Bone marrow (tissue), 2 donors: ENCODE measurements around the gene KLRK1.
"Not testable (repeated sequence)": the region's sequence is repeated elsewhere in the genome, so short reads cannot be mapped to it uniquely, and the experiment has no call there.

Source experiments
- DNase-seq, 2 donors: peaks; one replicate each; lab custom pipeline; 2025; lab: John Stamatoyannopoulos, UW

KLRK1 gene

GRCh38 chr12:10389904-10390303 is at the start of gene KLRK1:
Gene KLRK1, minus strand, starts transcription at chr12:10390041. Its CDS starts 1,231 bp downstream, at chr12:10388810.
- DNase-seq, result peak in 1 of 2 donors; percentile 7

DNA sequence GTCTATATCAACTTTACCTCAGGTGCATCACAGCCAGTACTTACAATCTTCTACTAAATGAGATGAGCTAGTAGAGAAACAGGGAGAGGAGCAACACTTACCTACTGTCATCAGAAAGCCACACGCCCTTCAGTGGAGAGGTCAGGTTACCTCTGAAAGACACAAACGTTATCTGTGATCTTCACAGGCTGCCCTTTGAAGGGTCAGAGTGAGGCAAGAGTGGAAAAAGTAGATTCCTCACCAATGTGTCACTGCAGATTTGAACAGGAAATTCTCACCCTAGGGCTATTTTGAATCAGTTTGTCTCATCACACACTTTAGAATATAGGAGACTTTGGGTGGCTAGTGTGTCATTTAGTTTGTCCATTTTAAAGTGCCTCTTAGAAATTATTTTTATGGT is 47.8 kb upstream of the KLRK1 start:
- not testable (repeated sequence) for DNase-seq

GRCh38 chr12:10435816-10436215 is 46.0 kb upstream of the KLRK1 start, which contains the start of gene KLRC2:
Gene KLRC2, minus strand, starts transcription at chr12:10436010. Its CDS starts 24 bp downstream, at chr12:10435986.
- DNase-seq, result peak in 1 of 2 donors; percentile 19

GRCh38 chr12:10430623-10431022 is 40.8 kb upstream of the KLRK1 start:
- DNase-seq, result not testable (repeated sequence)

DNA sequence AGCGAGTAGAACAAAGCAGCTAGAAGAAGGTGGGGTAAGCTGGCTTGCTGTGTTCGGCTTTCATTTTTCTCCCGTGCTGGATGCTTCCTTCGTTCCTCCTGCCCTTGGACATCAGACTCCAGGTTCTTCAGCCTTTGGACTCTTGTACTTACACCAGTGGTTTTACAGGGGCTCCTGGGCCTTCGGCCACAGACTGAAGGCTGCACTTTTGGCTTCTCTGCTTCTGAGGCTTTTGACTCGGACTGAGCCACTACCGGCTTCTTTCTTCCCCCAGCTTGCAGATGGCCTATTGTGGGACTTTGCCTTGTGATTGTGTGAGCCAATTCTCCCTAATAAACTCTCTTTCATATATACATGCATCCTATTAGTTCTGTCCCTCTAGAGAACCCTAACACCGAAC is 36.1 kb upstream of the KLRK1 start:
- DNase-seq, result not testable (repeated sequence)

DNA sequence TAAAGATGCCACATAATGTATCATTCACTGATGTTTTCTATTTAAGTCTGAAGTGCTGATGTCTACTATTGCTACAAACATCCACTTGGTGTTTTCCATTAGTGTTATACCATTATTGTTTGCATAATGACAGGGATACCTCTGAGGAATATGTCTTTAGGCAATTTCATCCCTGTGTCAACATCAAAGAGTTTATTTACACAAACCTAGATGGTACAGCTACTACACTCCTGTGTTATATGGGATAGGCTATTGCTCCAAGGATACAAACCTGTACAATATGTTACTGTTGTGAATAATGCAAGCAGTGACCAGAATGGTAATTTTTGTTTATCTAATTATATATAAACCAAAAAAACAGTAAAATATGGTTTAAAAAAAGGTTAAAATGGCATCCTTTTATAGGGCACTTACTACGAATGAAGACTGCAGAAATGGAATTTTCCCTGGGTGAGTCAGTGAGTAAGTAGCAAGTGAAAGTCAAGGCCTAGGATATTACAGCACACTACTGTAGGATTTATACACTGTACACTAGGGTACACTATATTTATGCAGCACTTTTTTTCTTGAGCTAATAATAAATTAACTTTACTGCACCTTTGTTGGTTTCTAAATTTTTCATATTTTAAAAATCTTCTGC is 34.5 kb upstream of the KLRK1 start:
- DNase-seq, result not testable (repeated sequence)

DNA sequence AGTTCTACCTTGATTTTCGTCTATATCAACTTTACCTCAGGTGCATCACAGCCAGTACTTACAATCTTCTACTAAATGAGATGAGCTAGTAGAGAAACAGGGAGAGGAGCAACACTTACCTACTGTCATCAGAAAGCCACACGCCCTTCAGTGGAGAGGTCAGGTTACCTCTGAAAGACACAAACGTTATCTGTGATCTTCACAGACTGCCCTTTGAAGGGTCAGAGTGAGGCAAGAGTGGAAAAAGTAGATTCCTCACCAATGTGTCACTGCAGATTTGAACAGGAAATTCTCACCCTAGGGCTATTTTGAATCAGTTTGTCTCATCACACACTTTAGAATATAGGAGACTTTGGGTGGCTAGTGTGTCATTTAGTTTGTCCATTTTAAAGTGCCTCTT is 32.3 kb upstream of the KLRK1 start:
- not testable (repeated sequence) for DNase-seq

DNA sequence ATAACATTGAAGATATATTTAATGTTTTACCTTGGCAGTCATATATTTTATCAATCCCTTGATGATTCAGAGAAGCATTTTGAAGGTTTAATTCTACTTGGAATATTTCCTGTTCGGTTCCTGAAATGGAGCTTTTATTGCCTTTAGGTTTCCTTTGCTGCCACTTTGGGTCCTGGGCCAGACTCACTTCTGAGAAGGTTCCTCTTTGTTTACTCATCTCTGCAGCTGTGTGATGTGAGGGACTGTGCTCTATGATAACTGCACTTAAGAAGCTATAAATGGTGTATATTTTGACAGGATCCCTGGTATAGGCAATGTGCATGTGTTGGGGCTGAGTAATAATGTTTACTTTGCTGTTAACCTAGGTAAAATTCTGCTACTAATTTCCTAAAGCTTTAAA is 30.5 kb upstream of the KLRK1 start, which contains the start of gene KLRC3:
KLRC3 (minus strand) TSS at position 262 of the 400 bp plus-strand sequence; CDS start at position 217, 45 bp downstream.
- not testable (repeated sequence) for DNase-seq

DNA sequence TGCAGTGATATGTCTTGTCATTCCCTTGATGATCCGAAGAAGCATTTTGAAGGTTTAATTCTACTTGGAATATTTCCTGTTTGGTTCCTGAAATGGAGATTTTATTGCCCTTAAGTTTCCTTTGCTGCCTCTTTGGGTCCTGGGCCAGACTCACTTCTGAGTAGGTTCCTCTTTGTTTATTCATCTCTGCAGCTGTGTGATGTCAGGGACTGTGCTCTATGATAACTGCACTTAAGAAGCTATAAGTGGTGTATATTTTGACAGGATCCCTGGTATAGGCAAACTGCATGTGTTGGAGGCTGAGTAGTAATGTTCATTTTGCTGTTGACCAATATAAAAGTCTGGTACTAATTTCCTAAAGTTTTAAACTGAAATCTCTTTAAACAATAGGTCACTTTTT is 19.6 kb upstream of the KLRK1 start, which contains the start of gene KLRC4:
KLRC4 (minus strand) TSS at position 366 of the 400 bp plus-strand sequence; CDS start at position 184, 182 bp downstream.
- DNase-seq, result peak in 1 of 2 donors; percentile 66

DNA sequence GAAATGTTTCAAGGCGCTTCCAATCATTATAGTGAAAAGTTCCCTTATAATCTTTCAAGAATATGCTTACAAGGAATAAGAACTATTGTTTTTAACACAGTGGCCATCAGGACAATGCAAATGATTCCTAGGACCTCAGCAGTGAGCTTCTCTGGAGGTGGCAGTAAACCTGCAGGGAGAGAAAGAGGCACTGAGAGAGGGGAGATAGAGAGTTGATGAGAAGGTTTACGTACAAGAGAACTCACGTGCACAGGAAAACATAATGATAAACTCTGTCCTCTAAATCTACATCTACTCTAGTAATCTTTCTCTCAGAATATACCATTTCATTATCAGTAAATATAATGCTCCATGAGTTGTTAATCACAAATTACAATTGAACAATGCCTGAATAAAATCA is 19.0 kb upstream of the KLRK1 start:
- DNase-seq, result no peak

- peak in 1 of 2 donors; percentile 44 for DNase-seq
Observed at GRCh38 chr12:10406725-10407124, 16.9 kb upstream of the KLRK1 start.

GRCh38 chr12:10405294-10405693 is 15.5 kb upstream of the KLRK1 start:
- no peak for DNase-seq

DNA sequence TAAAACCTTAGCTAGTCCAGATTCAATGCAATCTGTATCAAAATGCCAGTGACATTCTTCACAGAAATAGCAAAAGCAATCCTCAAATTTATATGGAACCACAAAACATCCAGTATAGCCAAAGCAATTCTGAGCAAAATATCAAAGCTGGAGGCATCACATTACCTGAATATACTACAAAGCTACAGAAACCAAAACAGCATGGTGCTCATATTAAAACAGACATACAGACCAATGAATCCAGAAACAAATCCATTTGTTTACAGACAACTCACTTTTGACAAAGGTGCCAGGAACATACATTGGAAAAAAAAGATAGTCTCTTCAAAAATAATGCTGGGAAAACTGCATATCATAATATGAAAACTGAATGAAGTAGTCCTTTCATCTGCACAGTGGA is 15.0 kb upstream of the KLRK1 start:
- no peak for DNase-seq

GRCh38 chr12:10400829-10401228 is 11.0 kb upstream of the KLRK1 start:
- no peak for DNase-seq

GRCh38 chr12:10398168-10398567 is 8.3 kb upstream of the KLRK1 start:
- no peak for DNase-seq

- DNase-seq, result no peak
Observed at GRCh38 chr12:10397296-10397695, 7.5 kb upstream of the KLRK1 start.

DNA sequence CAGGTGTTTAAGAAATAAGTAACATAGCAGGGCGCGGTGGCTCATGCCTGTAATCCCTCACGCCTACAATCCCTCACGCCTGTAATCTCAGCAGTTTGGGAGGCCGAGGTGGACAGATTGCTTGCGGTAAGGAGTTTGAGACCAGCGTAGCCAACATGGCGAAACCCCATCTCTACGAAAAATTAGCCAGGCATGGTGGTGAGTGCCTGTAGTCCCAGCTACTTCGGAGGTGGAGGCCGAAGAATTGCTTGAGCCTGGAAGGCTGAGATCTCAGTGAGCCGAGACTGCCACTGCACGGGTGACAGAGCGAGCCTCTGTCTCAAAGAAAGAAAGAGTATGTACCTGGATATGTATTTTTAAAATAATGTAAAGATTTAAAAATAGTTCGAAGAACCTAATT is 6.3 kb upstream of the KLRK1 start:
- not testable (repeated sequence) for DNase-seq

GRCh38 chr12:10395390-10395998 is 5.7 kb upstream of the KLRK1 start:
- DNase-seq, result peak in 1 of 2 donors; percentile 82

DNA sequence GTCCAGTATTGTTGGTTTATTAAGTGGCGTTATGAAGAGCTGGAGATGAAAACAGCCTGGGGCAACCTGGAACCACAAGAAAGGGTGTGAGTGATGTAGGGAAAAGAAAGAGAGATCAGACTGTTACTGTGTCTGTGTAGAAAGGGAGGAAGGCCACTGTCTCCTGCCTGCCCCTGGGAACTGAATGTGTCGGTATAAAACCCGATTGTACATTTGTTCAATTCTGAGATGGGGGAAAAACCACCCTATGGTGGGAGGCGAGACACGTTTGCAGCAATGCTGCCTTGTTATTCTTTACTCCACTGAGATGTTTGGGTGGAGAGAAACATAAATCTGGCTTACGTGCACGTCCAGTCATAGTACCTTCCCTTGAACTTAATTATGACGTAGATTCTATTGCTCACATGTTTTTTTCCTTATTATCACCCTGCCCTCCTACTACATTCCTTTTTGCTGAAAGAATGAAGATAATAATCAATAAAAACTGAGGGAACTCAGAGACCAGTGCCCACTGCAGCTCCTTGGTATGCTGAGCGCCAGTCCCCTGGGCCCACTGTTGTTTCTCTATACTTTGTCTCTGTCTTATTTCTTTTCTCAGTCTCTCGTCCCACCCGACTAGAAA is 4.8 kb upstream of the KLRK1 start:
- DNase-seq, result not testable (repeated sequence)

DNA sequence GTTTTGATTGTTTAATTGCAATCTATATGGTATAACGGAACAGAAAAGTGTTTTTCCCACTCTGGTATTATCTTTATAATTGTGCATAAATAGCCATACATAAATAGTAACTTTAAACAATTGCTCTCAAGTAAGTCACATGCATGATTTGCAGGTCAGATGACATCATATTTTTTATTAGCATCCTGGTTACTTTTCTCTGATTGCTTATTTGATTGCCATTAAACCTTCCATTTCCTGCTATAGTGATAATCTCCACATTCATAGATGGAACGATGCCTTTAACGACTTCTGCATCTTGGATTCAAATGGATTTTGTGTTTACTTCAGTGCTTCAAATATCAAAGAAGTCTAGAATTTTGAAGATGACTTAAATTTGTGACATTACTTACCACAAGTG is 3.5 kb upstream of the KLRK1 start:
- no peak for DNase-seq

GRCh38 chr12:10392394-10392930 is 2.6 kb upstream of the KLRK1 start:
- DNase-seq, result peak in 1 of 2 donors; percentile 24

DNA sequence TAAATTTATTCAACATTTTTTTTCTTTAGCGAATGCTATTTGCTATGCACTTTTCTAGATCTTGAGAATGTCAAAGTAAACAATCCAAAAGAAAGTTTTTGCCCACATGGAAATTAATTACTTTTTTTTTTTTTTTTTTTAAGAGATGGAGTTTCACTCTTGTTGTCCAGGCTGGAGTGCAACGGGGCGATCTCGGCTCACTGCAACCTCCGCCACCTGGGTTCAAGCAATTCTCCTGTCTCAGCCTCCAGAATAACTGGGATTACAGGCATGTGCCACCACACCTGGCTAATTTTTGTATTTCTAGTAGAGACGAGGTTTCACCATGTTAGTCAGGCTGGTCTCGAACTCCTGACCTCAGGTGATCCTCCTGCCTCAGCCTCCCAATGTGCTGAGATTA is 1.1 kb upstream of the KLRK1 start:
- DNase-seq, result not testable (repeated sequence)
